BLaER1 (cell line): ENCODE data around the gene OSBPL10.
A peak's percentile ranks its signal among the peaks of the same experiment; 100 is the strongest.
"Not testable (repeated sequence)": the region's sequence is repeated elsewhere in the genome, so short reads cannot be mapped to it uniquely, and the experiment has no call there.

Source experiments
- H3K27ac ChIP-seq: shearing (Covaris generic); formaldehyde crosslinking; 2 replicates; pipeline ENCODE4 v1.8.1; 2022
- H3K27me3 ChIP-seq: shearing (Covaris generic); formaldehyde crosslinking; 2 replicates; pipeline ENCODE4 v1.8.1; 2022
- H3K36me3 ChIP-seq: shearing (Covaris generic); formaldehyde crosslinking; 2 replicates; pipeline ENCODE4 v1.8.1; 2022
- H3K4me1 ChIP-seq: shearing (Covaris generic); formaldehyde crosslinking; 2 replicates; pipeline ENCODE4 v1.8.1; 2022
- H3K4me2 ChIP-seq: shearing (Covaris generic); formaldehyde crosslinking; 2 replicates; pipeline ENCODE4 v1.8.1; 2022
- H3K4me3 ChIP-seq: shearing (Covaris generic); formaldehyde crosslinking; 2 replicates; pipeline ENCODE4 v1.8.1; 2022
- H3K9ac ChIP-seq: shearing (Covaris generic); formaldehyde crosslinking; 2 replicates; pipeline ENCODE4 v1.8.1; 2022
- H3K9me3 ChIP-seq: shearing (Covaris generic); formaldehyde crosslinking; 2 replicates; pipeline ENCODE4 v1.8.1; 2022
- H4K20me1 ChIP-seq: shearing (Covaris generic); formaldehyde crosslinking; 2 replicates; pipeline ENCODE4 v1.8.1; 2022
- Cebpa-rat ChIP-seq: shearing (Covaris generic); IDR thresholded peaks from 2 replicates; pipeline ENCODE4 v1.8.1; 2022

OSBPL10 gene

DNA sequence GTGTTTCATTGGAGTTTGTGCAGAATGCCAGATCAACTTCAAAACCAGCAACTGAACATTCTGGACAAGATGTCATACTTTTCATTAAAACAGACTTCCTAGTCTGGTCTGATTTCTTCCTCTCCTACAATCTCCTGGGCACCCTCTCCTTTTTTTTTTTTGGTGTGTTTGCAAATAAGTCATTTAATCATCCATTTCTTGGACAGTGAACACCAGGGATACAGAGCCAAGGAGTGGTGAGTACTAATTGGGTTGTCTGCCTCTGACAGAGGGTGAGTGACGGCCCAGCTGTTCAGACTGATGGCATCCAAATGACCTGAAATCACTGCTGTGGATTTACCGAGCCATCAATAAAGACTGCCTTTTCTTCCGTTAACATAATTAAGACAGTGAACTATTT, 290.3 kb downstream of the OSBPL10 start:
- Histone ChIP-seq H3K27ac (no peak overlapping the region), H3K9ac (no peak overlapping the region), H3K4me3 (no peak overlapping the region), H4K20me1 (no peaks in the 10 kb centered on the region), H3K4me1 (no peaks in the 10 kb centered on the region), H3K27me3 (no peaks in the 10 kb centered on the region), H3K36me3 (no peaks in the 10 kb centered on the region), H3K4me2 (no peak overlapping the region), H3K9me3 (peaks cover 18% of the 10 kb centered on the region)
- TF ChIP-seq Cebpa-rat = no peak

DNA sequence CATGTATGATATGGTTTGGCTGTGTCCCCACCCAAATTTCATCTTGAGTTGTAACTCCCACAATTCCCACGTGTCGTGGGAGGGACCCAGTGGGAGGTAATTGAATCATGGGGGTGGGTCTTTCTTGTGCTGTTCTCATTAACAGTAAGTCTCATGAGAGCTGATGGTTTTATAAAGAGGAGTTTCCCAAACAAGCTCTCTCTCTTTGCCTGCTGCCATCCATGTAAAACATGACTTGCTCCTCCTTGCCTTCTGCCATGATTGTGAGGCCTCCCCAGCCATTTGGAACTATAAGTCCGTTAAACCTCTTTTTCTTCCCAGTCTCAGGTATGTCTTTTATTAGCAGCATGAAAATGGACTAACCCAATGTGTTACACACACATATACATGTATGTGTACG, 291.5 kb downstream of the OSBPL10 start:
- H3K4me3 ChIP-seq, H3K4me1 ChIP-seq, H3K9ac ChIP-seq, H3K4me2 ChIP-seq, H3K27ac ChIP-seq, H4K20me1 ChIP-seq, H3K27me3 ChIP-seq, H3K36me3 ChIP-seq: not testable (repeated sequence)
- peaks cover 18% of the 10 kb centered on the region for H3K9me3 ChIP-seq

DNA sequence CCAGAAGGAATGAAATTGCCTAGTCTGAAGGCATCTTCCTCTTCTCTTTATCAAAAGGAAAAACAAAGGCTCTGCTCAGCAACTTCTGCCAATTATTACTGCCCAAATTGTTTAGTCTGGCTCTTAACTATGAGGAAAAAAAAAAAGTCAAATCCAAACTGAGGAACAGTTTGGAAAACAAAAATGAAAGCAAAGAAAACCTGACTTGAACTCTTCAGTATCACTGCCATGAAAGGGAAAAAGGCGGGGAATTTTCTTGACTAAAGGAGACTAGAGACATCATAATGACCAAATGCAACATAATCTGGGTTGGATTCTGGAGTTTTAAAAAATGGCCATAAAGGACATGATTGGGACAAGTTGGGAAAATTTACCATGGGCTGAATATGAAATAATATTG, 292.1 kb downstream of the OSBPL10 start:
- no peak overlapping the region for H3K4me2 ChIP-seq
- no peaks in the 10 kb centered on the region for H3K27me3 ChIP-seq
- H3K27ac ChIP-seq = no peak overlapping the region
- H3K4me1 ChIP-seq = no peaks in the 10 kb centered on the region
- peaks cover 18% of the 10 kb centered on the region for H3K9me3 ChIP-seq
- H4K20me1 ChIP-seq = no peaks in the 10 kb centered on the region
- H3K4me3 ChIP-seq = no peak overlapping the region
- no peak overlapping the region for H3K9ac ChIP-seq
- no peaks in the 10 kb centered on the region for H3K36me3 ChIP-seq
- no peak for TF ChIP-seq Cebpa-rat

DNA sequence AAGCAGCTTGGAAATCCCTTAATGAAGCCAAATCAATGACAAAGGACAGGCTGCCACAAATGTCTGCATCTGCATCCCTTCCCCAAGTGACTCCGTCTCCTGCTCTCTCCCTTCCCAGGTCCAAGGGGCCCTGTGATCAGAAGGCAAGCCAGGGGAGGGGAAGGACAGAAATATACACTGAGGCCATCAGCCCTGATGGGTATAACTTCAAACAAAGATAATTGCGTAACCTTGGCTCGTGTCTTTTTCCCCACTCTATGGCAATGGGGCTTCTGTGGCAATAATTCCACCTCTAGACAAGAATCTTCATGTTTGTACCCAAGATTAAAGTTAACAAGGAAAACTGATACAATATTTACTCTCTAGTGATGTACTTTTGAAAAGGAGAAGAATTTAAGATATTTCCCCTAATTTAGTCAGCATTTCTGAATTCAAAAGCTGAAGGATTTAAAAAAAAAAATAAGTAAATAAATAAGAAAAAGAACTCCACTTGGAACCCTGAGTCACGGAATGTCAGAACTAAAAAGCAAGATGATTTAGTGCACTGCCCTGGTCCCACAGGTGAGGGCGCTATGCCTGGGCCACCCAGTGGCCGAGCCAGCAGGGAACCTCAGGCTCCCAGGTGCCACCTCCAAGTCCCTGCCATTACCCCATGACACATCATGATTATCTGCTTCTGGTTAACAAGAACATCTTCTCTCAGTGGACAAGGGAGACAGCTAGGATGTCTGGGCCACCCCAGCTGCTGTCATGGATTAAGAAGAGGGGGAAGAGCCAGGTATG, 293.9 kb downstream of the OSBPL10 start:
- Histone ChIP-seq H3K9ac (no peak overlapping the region), H3K4me2 (no peak overlapping the region), H3K27me3 (no peaks in the 10 kb centered on the region), H3K27ac (no peak overlapping the region), H3K4me1 (no peaks in the 10 kb centered on the region), H3K4me3 (no peak overlapping the region), H4K20me1 (no peaks in the 10 kb centered on the region), H3K36me3 (no peaks in the 10 kb centered on the region), H3K9me3 (peaks cover 18% of the 10 kb centered on the region)
- TF ChIP-seq Cebpa-rat = peak; percentile 68

DNA sequence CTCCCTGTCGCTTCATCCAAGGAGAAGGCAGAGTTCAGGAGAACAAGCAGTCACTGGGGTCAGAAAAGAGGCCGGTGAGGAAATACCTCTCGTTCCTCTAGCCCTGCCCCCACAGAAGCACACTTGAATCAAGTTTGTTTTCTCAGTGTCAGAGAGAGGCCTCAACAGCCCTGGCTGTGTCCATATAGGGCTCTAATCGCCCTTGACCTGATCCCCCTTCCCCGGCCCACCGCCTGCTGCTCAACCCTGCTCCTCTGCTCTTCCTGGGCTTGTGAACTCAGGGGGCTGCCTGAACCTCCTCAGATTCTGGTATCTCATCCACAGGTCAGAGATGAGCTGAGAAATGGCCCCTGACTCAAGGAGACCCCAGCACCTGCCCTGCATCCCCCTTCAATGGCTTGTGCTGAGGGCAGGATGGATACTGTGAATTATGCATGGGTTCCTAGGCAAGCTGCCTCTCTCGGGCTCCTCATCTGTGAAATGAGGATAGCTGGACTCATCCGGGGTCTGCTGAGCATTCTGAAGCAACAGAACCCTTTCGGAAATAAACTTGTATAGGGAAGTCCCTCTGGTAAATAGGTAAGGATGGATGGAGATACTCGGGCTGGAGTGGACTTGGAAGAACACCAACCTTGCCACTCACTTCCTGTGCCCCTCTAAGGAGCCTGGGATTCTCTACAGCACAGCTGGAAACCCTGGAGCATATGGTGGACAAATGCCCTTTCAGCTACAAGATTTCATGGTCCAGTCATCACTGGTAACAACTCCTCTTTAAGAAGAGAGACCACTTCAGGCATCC, 300.8 kb downstream of the OSBPL10 start:
- H3K27ac ChIP-seq = no peak overlapping the region
- no peaks in the 10 kb centered on the region for H3K9me3 ChIP-seq
- H3K27me3 ChIP-seq = no peaks in the 10 kb centered on the region
- no peak overlapping the region for H3K4me2 ChIP-seq
- H3K4me1 ChIP-seq = no peaks in the 10 kb centered on the region
- no peak overlapping the region for H3K9ac ChIP-seq
- H3K36me3 ChIP-seq = no peaks in the 10 kb centered on the region
- no peak overlapping the region for H3K4me3 ChIP-seq
- no peaks in the 10 kb centered on the region for H4K20me1 ChIP-seq
- TF ChIP-seq Cebpa-rat = no peak

DNA sequence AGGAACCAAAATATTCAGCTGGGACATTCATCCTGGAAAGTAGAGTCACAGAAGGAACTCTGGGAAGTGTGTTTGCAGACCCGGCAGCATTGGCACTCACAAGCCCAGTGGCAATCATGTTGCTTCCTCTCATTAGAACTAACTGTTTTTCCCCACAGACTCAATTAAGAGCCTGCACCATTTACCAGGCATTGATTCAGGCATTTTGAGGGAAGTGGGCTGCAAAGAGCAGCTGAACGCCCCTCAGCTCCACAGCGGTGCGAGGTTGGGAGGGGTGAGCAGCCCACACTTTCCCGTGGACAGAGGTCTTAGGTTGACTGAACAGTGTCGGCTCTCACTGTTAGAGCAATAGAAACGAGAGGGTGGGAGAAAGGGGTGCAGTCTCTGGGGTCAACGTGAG, 304.5 kb downstream of the OSBPL10 start:
- no peak overlapping the region for H3K27ac ChIP-seq
- no peak for TF ChIP-seq Cebpa-rat
- H4K20me1 ChIP-seq = no peaks in the 10 kb centered on the region
- H3K9me3 ChIP-seq = no peaks in the 10 kb centered on the region
- H3K4me2 ChIP-seq = no peak overlapping the region
- H3K4me3 ChIP-seq = no peak overlapping the region
- H3K9ac ChIP-seq = no peak overlapping the region
- no peaks in the 10 kb centered on the region for H3K36me3 ChIP-seq
- no peaks in the 10 kb centered on the region for H3K4me1 ChIP-seq
- no peaks in the 10 kb centered on the region for H3K27me3 ChIP-seq

DNA sequence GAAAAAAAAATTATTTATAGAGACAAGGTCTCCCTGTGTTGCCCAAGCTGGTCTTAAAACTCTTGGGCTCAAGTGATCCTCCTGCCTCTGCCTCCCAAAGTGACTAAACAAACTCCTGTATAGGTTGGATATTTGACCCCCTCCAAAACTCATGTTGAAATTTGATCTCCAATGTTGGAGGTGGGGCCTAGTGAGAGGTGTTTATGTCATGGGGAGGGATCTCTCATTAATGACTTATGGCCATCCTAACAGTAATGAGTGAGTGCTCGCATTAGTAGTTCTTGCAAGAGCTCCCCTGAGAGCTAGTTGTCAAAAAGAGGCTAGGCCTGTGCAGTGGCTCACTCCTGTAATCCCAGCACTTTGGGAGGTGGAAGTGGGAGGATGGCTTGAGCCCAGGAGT, 307.1 kb downstream of the OSBPL10 start:
- no peaks in the 10 kb centered on the region for H3K36me3 ChIP-seq
- no peak overlapping the region for H3K4me2 ChIP-seq
- H3K27me3 ChIP-seq = no peaks in the 10 kb centered on the region
- no peak overlapping the region for H3K9ac ChIP-seq
- H3K9me3 ChIP-seq = no peaks in the 10 kb centered on the region
- H4K20me1 ChIP-seq = no peaks in the 10 kb centered on the region
- TF ChIP-seq Cebpa-rat = no peak
- no peak overlapping the region for H3K27ac ChIP-seq
- no peaks in the 10 kb centered on the region for H3K4me1 ChIP-seq
- no peak overlapping the region for H3K4me3 ChIP-seq

DNA sequence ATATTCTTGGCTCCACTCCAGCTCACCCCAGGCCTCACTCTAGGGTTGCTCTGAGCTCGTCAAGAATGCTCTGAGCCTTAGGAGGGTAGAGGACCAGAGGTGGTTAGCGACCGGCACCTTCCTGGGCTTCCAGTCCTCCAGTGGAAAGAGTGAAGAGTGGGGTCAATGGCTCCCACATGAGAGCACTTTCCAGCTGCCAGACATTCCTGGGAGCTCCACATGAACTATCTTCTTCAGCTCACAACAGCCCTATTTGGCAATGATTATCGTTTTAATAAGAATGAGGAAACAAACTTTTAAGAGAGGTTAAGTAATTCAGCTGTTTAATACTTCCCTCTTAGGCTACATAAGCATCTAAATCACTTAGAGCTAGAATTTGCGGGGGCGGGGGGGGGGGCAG, 309.1 kb downstream of the OSBPL10 start:
- H3K36me3 ChIP-seq = no peaks in the 10 kb centered on the region
- no peaks in the 10 kb centered on the region for H3K27me3 ChIP-seq
- H3K9me3 ChIP-seq = no peaks in the 10 kb centered on the region
- H3K9ac ChIP-seq = no peak overlapping the region
- H3K27ac ChIP-seq = no peak overlapping the region
- no peak for TF ChIP-seq Cebpa-rat
- H3K4me2 ChIP-seq = no peak overlapping the region
- no peaks in the 10 kb centered on the region for H4K20me1 ChIP-seq
- H3K4me3 ChIP-seq = no peak overlapping the region
- H3K4me1 ChIP-seq = no peaks in the 10 kb centered on the region

DNA sequence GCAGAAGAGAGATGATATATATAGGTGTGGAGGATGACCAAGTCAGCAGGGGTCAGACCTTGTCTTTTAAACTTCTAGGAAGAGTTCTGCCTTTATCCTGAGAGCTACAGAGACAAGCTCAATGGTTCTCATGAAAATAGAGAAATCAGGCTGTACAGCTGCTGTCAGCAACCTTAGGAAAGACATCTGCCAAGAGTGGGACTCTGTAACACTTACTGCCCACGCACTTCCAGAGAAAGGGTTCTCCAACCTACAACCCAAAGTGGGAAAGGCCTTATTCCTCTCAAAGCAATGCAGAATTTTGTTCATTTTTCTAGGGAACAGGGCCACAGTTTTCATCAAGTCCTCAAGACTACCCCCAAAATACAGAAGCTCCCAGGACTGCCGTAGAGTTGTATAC, 309.6 kb downstream of the OSBPL10 start:
- Histone ChIP-seq H3K4me2 (no peak overlapping the region), H4K20me1 (no peaks in the 10 kb centered on the region), H3K4me3 (no peak overlapping the region), H3K36me3 (no peaks in the 10 kb centered on the region), H3K9ac (no peak overlapping the region), H3K27me3 (no peaks in the 10 kb centered on the region), H3K27ac (no peak overlapping the region), H3K9me3 (no peaks in the 10 kb centered on the region), H3K4me1 (no peaks in the 10 kb centered on the region)
- no peak for TF ChIP-seq Cebpa-rat

DNA sequence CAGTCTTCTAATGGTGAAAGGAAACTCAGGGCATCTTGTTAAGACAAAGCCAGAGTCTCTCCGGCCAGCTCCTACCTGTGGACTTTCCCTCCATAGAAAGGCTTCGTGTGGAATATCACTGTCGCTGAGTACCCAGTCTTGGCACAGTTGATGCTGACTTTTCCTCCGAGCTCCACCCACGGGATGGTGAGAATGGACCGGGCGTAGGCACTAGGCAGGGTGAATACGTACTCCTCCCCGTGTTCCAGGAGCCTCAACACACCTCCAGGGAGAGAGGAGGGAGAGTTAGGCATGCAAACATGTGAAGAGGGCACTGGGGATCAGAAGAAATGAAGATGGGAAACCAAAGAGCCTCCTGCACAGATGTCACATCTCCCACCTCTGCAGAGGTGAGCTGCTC, 310.3 kb downstream of the OSBPL10 start:
- TF ChIP-seq Cebpa-rat = no peak
- H3K9me3 ChIP-seq = no peaks in the 10 kb centered on the region
- no peak overlapping the region for H3K4me3 ChIP-seq
- no peaks in the 10 kb centered on the region for H3K36me3 ChIP-seq
- no peaks in the 10 kb centered on the region for H3K4me1 ChIP-seq
- no peak overlapping the region for H3K4me2 ChIP-seq
- no peaks in the 10 kb centered on the region for H3K27me3 ChIP-seq
- no peak overlapping the region for H3K9ac ChIP-seq
- no peak overlapping the region for H3K27ac ChIP-seq
- H4K20me1 ChIP-seq = no peaks in the 10 kb centered on the region
